Natural killer cell treated with Interleukin-12 subunit alpha and Interleukin-12 subunit beta and Interleukin-15 and Interleukin-18, amount 100 ng/mL, for 72 hours (primary cell): Measurements from ENCODE around the gene ZRANB3. TPM values are rescaled to one million over a fixed set of nuclear protein-coding genes. Genes with fewer than 3 reads are reported as not detected.

ENCODE experiments used
- ATAC-seq, 2 donors: fragments of 150-1000 bp; cut with Tn5 transposase in 1 of 2; sonication (Bioruptor Pico), chemical (Tn5 transposase) in 1 of 2; 2 replicates each; pipeline ENCODE4 v1.10.0; 2021
- DNase-seq: peaks from one replicate; pipeline ENCODE4 v3.0.0; 2022; ENCODE audit warnings: low spot score
- H3K27ac Mint-ChIP-seq, 2 donors: 1 replicate in 1 of 2; 2 replicates in 1 of 2; pipeline ENCODE4 v1.8.0; 2022; ENCODE audit warnings: mixed read lengths in 2 of 2, mild to moderate bottlenecking in 1 of 2, moderate library complexity in 1 of 2
- H3K27me3 Mint-ChIP-seq, 2 donors: 1 replicate in 1 of 2; 2 replicates in 1 of 2; pipeline ENCODE4 v1.8.0; 2022; ENCODE audit warnings: mixed read lengths in 2 of 2
- H3K36me3 Mint-ChIP-seq: one replicate; pipeline ENCODE4 v1.8.0; 2022; ENCODE audit warnings: mixed read lengths
- H3K4me1 Mint-ChIP-seq, 2 donors: 1 replicate in 1 of 2; 2 replicates in 1 of 2; pipeline ENCODE4 v1.8.0; 2022; ENCODE audit warnings: low read depth in 2 of 2, mixed read lengths in 2 of 2, mild to moderate bottlenecking in 1 of 2
- H3K4me3 Mint-ChIP-seq: one replicate; pipeline ENCODE4 v1.8.0; 2022; ENCODE audit warnings: mixed read lengths
- H3K9me3 Mint-ChIP-seq: 2 replicates; pipeline ENCODE4 v1.8.0; 2022; ENCODE audit warnings: mixed read lengths
- total RNA-seq, 2 donors: library from RNA; stranded (reverse); gene quantifications; one replicate each; pipeline ENCODE4 v1.2.3, GENCODE V29; 2022

Gene ZRANB3
- total RNA-seq, 2 donors from 2014 or later = 7.0 to 13.8 TPM

DNA sequence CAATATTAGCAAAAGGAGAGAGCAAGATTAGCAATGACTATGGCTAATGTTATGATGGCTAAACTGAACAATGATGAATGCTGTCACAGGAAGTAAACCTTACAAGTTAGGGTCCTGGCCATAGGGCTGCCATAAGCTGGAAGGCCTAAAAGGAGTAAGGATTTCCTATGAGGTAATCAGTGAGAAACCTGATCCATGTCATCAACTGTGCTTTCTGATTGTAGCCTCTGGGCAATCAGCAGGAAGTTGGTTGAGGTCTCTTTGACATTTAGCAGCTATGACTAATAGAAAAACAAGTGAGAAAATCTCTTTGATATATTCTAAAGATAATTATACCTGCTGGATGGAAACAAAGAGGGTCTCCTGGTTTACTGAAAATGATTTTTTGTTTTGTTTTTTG, 285.9 kb downstream of the ZRANB3 start:
- no peaks in the 10 kb centered on the region for H3K27me3 Mint-ChIP-seq
- H3K27ac Mint-ChIP-seq = peak overlapping the region; percentile 9 to 30
- no peak overlapping the region for H3K4me3 Mint-ChIP-seq
- H3K9me3 Mint-ChIP-seq = peaks cover 3% of the 10 kb centered on the region
- DNase-seq (no peak), ATAC-seq (peak; percentile 81 to 94)
- peaks cover 10 to 13% of the 10 kb centered on the region in 2 donors for H3K4me1 Mint-ChIP-seq
- peaks cover 5% of the 10 kb centered on the region for H3K36me3 Mint-ChIP-seq

DNA sequence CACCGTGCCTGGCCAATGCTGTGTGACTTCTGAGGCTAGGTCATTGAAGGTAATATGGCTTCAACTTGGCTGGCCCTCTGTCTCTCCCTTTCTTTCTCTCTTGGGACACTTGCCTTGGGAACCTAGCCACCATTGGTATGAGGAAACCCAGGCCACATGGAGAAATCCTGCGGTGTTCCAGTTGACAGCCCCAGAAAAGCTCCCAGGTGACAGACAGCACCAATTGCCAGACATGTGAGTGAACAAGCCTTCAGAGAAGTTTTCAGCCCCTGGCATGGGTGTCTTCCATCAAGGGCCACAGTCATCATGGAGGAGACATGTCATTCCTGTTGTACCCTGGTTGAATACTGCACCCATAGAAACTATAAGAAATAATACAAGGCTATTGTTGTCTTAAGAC, 292.4 kb downstream of the ZRANB3 start:
- Mint-ChIP-seq H3K4me3 (no peak overlapping the region), H3K4me1 (peaks cover 3 to 5% of the 10 kb centered on the region in 2 donors), H3K27ac (no peak overlapping the region), H3K36me3 (peaks cover 5% of the 10 kb centered on the region), H3K9me3 (peaks cover 3% of the 10 kb centered on the region), H3K27me3 (no peaks in the 10 kb centered on the region)
- ATAC-seq (no peak), DNase-seq (no peak)

DNA sequence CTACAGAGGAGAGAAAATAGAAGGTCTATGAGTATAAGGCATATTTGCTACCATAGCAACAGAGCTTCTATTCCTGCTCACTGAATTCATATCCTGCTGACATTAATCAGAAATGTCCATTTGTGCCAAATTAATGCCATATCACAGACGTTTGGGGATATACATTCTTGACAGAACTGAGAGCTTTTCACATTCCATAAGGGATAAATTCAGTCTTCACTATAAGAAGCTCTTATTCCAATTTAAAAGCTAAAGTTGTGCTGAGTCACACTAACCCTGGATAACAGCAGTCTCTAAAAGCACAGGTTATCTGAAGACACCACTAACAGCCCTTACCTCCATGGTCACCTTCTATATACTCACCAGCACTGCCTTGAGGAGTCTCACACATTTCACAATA, 300.9 kb downstream of the ZRANB3 start:
- ATAC-seq = no peak
- Mint-ChIP-seq H3K27ac (no peak overlapping the region), H3K4me3 (no peak overlapping the region), H3K36me3 (peaks cover 11% of the 10 kb centered on the region), H3K9me3 (peaks cover 6% of the 10 kb centered on the region), H3K27me3 (no peaks in the 10 kb centered on the region), H3K4me1 (no peaks in the 10 kb centered on the region)
- no peak for DNase-seq

DNA sequence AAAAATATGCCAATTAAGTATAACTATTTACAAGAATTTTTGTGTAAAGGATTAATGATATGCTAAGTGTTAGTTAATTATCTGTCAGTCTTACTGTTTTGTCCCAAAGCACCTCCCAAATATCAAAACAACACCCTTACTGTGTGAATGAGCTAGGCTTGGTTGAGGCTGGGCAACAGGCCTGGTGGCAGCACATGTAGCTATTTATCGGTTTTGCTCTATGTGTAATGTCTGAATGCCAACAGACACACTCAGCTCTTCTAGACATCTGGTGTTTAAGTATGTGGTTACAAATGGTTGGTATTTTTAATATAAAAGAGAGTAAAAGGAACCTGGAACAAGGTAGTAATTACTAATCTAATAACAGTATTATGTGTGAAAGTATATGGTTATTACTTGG, 303.6 kb downstream of the ZRANB3 start:
- Mint-ChIP-seq H3K36me3 (peaks cover 5% of the 10 kb centered on the region), H3K27ac (no peak overlapping the region), H3K4me1 (no peaks in the 10 kb centered on the region), H3K9me3 (no peaks in the 10 kb centered on the region), H3K4me3 (no peak overlapping the region), H3K27me3 (no peaks in the 10 kb centered on the region)
- no peak for ATAC-seq
- no peak for DNase-seq

DNA sequence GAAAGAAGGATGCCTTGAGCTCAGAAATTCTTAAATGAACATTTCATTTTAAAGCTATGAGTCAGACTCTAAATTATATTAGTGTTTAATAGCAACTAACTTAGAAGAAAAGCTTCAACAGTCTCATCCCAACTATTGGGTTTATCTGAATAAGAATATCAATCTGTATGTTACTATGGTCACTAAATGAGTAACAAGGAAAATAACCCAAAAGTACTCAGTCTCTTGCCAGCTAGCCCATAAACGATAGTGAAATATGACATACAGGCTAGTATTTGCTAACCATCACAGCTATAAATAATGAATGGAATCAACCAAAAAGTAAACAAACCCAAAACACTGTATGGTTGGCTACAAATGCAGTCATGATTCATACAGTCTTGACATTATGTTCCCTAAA, 304.1 kb downstream of the ZRANB3 start:
- Mint-ChIP-seq H3K9me3 (no peaks in the 10 kb centered on the region), H3K4me3 (no peak overlapping the region)
- no peak for ATAC-seq

DNA sequence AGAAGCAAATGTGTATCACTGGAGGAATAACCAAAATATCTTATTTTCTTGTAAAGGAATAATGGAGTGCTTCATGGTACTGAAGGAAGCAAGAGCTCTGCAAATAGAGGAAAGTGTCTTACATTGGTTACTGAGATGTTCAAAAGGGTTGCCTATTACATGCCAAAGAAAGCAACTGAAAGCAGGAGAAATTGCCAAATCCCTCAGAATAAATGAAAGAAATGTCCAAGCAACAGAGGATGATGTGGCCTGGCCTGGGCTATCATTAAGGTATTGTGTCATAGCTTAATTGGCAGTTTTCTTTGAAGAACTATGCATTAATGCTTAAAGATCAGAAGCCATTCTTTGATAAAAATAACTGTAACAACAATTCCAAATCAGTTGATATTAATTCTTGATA, 305.2 kb downstream of the ZRANB3 start:
- Mint-ChIP-seq H3K4me1 (no peaks in the 10 kb centered on the region), H3K9me3 (no peaks in the 10 kb centered on the region), H3K27ac (no peak overlapping the region), H3K4me3 (no peak overlapping the region), H3K36me3 (peaks cover 5% of the 10 kb centered on the region), H3K27me3 (no peaks in the 10 kb centered on the region)
- ATAC-seq (no peak), DNase-seq (no peak)

More for the DNA sequence above, 304.1 kb downstream of the ZRANB3 start:
- DNase-seq = no peak
- Mint-ChIP-seq H3K27me3 (no peaks in the 10 kb centered on the region), H3K27ac (no peak overlapping the region), H3K36me3 (peaks cover 5% of the 10 kb centered on the region), H3K4me1 (no peaks in the 10 kb centered on the region)

DNA sequence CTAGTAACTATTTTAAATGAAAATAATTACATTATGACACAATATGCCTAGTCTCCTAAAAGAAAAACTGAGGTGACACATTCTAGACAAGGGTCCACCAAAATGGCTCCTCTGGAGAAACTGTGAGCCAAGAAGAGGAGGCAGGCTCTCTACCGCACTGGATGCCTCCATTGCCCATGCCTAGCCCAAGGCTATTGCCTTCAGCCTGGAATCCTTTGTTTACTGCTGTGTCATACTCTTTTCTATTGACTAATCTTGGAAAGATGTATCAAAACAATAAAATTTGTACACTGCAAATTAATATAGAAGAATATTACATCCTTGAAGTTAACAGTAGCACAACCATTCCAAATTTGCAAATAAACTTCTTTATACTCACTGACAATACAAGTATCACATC, 311.8 kb downstream of the ZRANB3 start:
- DNase-seq = no peak
- Mint-ChIP-seq H3K36me3 (no peaks in the 10 kb centered on the region), H3K4me1 (no peaks in the 10 kb centered on the region), H3K27me3 (no peaks in the 10 kb centered on the region), H3K27ac (no peak overlapping the region), H3K9me3 (no peaks in the 10 kb centered on the region), H3K4me3 (no peak overlapping the region)
- no peak for ATAC-seq

DNA sequence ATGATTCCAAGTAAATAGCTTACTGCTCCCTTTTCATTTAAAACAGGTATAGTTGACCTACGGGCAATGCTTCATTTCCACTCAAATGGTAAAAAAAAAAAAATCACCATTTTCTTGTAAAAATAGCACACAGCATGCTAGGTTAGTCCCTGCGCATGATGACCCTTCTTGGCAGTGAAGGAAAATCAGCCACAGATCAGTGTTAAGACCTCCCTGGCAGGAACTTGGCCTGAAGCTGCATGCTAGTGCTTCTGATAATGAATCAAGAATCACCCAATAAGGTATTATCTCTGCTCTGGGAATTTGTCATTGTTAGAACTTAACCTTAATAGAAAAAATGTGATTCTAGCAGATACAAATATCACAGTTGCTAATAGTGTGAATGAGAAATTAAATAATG, 312.6 kb downstream of the ZRANB3 start:
- Mint-ChIP-seq H3K4me3 (no peak overlapping the region), H3K27ac (no peak overlapping the region), H3K36me3 (no peaks in the 10 kb centered on the region), H3K4me1 (no peaks in the 10 kb centered on the region), H3K9me3 (no peaks in the 10 kb centered on the region), H3K27me3 (no peaks in the 10 kb centered on the region)
- no peak for DNase-seq
- no peak for ATAC-seq

DNA sequence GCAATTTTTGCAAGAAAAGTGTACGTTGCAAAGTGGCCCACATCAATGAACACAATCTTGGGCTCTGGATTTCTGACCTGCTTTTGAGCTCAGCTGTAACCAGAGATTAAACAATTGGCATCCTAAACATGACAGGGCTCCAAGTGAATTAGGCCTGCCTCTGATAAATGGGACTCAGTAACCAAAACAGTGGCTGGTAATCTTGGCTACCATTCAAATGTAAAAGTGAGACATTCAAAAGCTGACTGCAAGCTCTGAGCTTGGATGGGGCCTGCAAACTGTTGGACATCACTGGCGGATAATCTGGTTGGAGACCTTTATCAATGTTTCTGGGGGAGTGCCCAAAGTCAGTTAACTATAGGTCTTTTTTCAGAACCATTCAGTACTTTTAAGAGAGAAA, 318.3 kb downstream of the ZRANB3 start:
- no peak overlapping the region for H3K4me3 Mint-ChIP-seq
- ATAC-seq (no peak), DNase-seq (no peak)
- H3K27me3 Mint-ChIP-seq = no peaks in the 10 kb centered on the region
- H3K4me1 Mint-ChIP-seq = no peaks in the 10 kb centered on the region
- H3K27ac Mint-ChIP-seq = no peak overlapping the region
- H3K9me3 Mint-ChIP-seq = no peaks in the 10 kb centered on the region
- no peaks in the 10 kb centered on the region for H3K36me3 Mint-ChIP-seq

DNA sequence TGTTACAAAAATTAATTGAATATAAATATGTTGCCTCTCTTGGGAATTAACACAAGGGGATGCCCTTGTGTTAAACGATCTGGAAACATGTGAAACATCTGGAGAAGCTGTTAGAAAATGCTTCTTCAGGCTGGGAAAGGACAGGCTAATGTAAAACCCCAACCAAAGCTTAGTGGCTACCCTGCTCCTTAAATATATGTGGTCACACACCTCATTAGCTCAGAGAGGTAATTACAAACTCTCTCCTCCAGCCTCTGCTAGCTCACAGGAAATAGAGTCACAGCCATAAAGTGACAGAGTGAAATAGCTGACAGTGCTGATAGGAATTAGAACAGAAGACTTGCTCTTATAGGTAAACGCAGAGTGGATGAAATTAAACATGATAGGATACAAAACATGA, 323.0 kb downstream of the ZRANB3 start:
- Mint-ChIP-seq H3K4me3 (no peak overlapping the region), H3K9me3 (no peaks in the 10 kb centered on the region), H3K36me3 (no peaks in the 10 kb centered on the region)

DNA sequence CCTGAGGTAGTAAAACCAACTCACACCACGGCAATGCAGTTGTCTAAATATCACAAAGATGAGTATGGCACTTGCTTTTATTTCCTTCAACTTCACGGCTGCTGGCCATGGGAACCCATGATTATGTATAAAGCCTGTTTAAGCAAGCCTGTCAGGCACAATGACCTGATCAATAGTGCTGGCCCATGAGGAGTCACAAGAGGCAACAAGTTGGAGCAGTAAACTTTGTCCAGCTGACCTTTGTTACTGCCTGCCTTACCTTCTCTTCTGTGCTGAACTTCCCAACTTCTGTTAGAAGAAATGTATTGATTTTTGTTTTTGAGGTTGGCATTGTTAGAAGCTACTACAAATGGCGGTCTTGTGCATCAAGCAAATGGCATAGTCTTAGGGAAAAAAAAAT, 327.1 kb downstream of the ZRANB3 start:
- no peaks in the 10 kb centered on the region for H3K27me3 Mint-ChIP-seq
- no peaks in the 10 kb centered on the region for H3K9me3 Mint-ChIP-seq
- DNase-seq (no peak), ATAC-seq (no peak)
- no peak overlapping the region for H3K4me3 Mint-ChIP-seq
- no peaks in the 10 kb centered on the region for H3K4me1 Mint-ChIP-seq
- no peak overlapping the region for H3K27ac Mint-ChIP-seq
- H3K36me3 Mint-ChIP-seq = no peaks in the 10 kb centered on the region

More for the DNA sequence above, 323.0 kb downstream of the ZRANB3 start:
- H3K27ac Mint-ChIP-seq = no peak overlapping the region
- H3K27me3 Mint-ChIP-seq = no peaks in the 10 kb centered on the region
- ATAC-seq (no peak), DNase-seq (no peak)
- no peaks in the 10 kb centered on the region for H3K4me1 Mint-ChIP-seq

DNA sequence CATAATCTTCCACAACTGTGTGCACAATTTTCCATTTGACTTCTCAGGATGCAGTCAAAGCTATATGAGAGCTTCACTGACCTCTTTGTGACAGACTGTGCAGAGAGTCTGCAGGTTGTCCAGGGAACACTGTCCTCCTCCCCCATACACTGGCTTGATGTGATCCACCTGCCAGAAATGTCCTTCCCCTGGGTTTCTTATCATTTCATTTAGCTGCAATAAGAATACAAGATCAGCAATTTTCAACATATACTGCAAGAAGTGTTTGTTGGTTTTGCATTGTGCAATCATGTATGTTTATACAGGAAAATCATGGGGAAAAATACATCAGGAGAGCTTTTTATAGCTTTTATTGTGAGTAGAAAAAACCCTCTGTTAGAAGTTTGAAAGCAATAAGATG, 328.3 kb downstream of the ZRANB3 start:
- Mint-ChIP-seq H3K36me3 (no peaks in the 10 kb centered on the region), H3K4me1 (no peaks in the 10 kb centered on the region), H3K27me3 (no peaks in the 10 kb centered on the region), H3K4me3 (no peak overlapping the region), H3K27ac (no peak overlapping the region), H3K9me3 (no peaks in the 10 kb centered on the region)
- no peak for DNase-seq
- no peak for ATAC-seq

DNA sequence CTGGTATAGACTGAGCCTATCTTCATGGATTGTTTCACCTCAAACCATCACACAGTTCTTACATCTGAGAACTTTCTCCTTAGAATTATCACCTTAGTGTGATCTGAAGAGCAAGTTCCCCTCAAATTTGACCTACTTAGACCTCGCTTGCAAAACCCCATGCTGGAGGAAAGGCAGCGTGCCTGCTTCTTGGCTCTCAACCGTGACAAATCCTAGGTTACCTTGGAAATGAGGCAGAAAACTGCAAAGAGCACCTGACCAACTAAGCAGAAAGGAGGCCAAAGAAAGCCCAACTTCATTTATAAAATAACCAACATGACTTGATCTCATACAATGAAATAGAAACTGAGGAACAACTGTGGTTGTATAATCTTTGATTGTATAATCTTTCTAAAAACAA, 332.5 kb downstream of the ZRANB3 start:
- Mint-ChIP-seq H3K4me3 (no peak overlapping the region), H3K4me1 (no peaks in the 10 kb centered on the region), H3K27me3 (no peaks in the 10 kb centered on the region), H3K27ac (no peak overlapping the region), H3K36me3 (no peaks in the 10 kb centered on the region), H3K9me3 (no peaks in the 10 kb centered on the region)
- no peak for ATAC-seq
- DNase-seq = no peak

DNA sequence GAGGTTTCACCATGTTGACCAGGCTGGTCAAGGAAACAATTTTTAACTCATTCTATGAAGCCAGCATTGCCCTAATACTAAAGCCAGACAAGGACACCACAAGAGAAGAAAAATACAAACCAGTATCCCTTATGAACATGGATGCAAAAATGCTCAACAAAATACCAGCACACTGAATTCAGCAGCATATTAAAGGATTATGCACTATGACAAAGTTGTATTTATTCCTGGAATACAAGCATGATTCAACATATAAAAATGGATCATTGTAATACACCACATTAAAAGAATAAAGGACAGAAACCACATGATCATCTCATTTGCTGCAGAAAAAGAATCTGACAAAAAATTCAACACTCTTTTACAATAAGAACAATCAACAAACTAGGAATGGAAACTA, 340.2 kb downstream of the ZRANB3 start:
- H3K27me3 Mint-ChIP-seq = no peaks in the 10 kb centered on the region
- H3K27ac Mint-ChIP-seq = no peak overlapping the region
- H3K4me1 Mint-ChIP-seq = no peaks in the 10 kb centered on the region
- H3K36me3 Mint-ChIP-seq = peaks cover 11% of the 10 kb centered on the region
- no peak for DNase-seq
- H3K9me3 Mint-ChIP-seq = peaks cover 3% of the 10 kb centered on the region
- ATAC-seq = no peak
- H3K4me3 Mint-ChIP-seq = no peak overlapping the region

DNA sequence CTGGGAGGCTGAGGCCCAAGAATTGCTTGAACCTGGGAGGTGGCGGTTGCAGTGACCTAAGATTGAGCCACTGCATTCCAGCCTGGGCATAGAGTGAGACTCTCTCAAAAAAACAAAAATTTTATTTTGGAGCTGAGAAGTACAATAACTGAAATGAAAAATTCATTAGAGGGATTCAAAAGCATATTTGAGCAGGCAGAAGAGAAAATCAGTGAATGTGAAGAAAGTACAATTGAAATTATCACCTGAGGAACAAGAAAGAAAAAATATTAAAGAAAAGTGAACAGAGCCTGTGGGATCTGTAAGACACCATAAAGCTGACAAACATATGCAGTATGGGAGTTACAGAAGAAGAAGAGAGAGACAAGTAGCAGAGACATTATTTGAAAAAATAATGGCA, 341.9 kb downstream of the ZRANB3 start:
- DNase-seq (no peak), ATAC-seq (no peak)
- peaks cover 11% of the 10 kb centered on the region for H3K36me3 Mint-ChIP-seq
- no peak overlapping the region for H3K27ac Mint-ChIP-seq
- H3K27me3 Mint-ChIP-seq = no peaks in the 10 kb centered on the region
- H3K4me1 Mint-ChIP-seq = no peaks in the 10 kb centered on the region
- peaks cover 3% of the 10 kb centered on the region for H3K9me3 Mint-ChIP-seq
- H3K4me3 Mint-ChIP-seq = no peak overlapping the region
